ENCODE measurements around the gene IQSEC1. TPM values are rescaled to one million over a fixed set of nuclear protein-coding genes. Genes with fewer than 3 reads are reported as not detected.

The IQSEC1 gene
- total RNA-seq, 1 donor from 2014 or later, result 34.2 TPM

DNA sequence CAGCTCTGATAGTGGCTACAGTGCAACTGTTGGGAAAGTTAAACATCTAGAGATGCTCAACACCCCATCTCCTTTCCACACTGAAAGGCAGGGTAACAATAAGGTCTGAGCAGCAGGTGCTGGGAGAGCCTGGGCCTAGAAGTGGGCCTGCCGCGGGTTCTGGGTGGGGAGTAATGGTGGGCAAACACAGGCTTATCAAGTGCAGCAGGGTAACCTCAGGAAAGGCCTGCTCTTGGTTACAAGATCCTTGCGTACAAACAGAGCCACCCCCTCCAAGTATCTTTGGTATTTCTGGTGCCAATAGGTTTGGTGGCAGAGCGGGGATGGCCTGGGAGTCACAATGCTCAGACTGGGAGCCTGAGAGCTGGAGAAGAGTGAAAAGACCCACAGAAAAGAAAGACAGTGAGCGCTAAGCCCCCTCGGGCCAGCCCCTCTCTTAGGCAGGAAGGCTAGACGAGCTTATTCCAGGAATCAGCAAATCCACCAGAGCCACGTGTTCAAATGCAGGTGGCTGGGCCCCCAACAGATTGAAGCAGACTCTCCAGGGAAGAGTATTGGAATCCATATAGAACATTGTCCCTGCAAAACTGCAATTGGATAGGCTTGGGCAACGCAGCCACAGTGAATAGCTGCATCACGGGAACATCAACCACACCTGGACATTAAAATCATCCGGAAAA is 2.7 kb downstream of the IQSEC1 start:
- DNase-seq (ENCODE audit: low spot score, unreplicated experiment), result no peak
- peaks cover 1% of the 10 kb centered on the region for H3K4me1 Mint-ChIP-seq (ENCODE audit: low read depth)
- no peak overlapping the region for H3K4me3 Mint-ChIP-seq (ENCODE audit: low read depth)
- no peaks in the 10 kb centered on the region for H3K9me3 Mint-ChIP-seq (ENCODE audit: low read depth)
- H3K27me3 Mint-ChIP-seq, result peaks cover 44% of the 10 kb centered on the region
- TF ChIP-seq, protein P1, sequence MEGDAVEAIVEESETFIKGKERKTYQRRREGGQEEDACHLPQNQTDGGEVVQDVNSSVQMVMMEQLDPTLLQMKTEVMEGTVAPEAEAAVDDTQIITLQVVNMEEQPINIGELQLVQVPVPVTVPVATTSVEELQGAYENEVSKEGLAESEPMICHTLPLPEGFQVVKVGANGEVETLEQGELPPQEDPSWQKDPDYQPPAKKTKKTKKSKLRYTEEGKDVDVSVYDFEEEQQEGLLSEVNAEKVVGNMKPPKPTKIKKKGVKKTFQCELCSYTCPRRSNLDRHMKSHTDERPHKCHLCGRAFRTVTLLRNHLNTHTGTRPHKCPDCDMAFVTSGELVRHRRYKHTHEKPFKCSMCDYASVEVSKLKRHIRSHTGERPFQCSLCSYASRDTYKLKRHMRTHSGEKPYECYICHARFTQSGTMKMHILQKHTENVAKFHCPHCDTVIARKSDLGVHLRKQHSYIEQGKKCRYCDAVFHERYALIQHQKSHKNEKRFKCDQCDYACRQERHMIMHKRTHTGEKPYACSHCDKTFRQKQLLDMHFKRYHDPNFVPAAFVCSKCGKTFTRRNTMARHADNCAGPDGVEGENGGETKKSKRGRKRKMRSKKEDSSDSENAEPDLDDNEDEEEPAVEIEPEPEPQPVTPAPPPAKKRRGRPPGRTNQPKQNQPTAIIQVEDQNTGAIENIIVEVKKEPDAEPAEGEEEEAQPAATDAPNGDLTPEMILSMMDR (IDR thresholded peaks at IDR 0.05; ENCODE audit: unreplicated experiment), result no peak
- H3K27ac Mint-ChIP-seq, result no peak overlapping the region
- no peaks in the 10 kb centered on the region for H3K36me3 Mint-ChIP-seq (ENCODE audit: insufficient read depth)

DNA sequence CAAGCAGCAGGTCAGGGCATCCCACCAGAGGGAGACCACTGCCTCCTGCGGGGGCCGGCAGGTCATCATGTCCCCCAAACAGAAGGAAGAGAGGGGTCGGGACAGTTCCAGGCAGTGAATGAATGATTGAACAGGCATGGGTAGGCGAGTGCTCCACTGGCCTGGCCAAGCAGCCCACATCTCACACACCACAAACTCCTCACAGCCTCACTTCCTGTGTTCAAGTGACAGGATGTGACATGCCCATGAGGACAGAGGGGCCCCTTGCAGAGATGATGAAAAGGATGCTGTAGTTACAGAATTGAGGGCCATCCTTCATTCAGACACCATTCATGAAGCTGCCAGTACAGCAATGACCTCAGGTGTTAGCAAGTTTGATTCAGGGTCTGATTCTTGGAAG is 3.7 kb downstream of the IQSEC1 start:
- H3K4me3 Mint-ChIP-seq (ENCODE audit: low read depth), result no peak overlapping the region
- no peaks in the 10 kb centered on the region for H3K36me3 Mint-ChIP-seq (ENCODE audit: insufficient read depth)
- TF ChIP-seq, protein P1 (IDR thresholded peaks at IDR 0.05; ENCODE audit: unreplicated experiment), result no peak
- H3K9me3 Mint-ChIP-seq (ENCODE audit: low read depth), result no peaks in the 10 kb centered on the region
- peaks cover 1% of the 10 kb centered on the region for H3K4me1 Mint-ChIP-seq (ENCODE audit: low read depth)
- no peak for DNase-seq (ENCODE audit: low spot score, unreplicated experiment)
- H3K27me3 Mint-ChIP-seq, result peaks cover 39% of the 10 kb centered on the region
- no peak overlapping the region for H3K27ac Mint-ChIP-seq

DNA sequence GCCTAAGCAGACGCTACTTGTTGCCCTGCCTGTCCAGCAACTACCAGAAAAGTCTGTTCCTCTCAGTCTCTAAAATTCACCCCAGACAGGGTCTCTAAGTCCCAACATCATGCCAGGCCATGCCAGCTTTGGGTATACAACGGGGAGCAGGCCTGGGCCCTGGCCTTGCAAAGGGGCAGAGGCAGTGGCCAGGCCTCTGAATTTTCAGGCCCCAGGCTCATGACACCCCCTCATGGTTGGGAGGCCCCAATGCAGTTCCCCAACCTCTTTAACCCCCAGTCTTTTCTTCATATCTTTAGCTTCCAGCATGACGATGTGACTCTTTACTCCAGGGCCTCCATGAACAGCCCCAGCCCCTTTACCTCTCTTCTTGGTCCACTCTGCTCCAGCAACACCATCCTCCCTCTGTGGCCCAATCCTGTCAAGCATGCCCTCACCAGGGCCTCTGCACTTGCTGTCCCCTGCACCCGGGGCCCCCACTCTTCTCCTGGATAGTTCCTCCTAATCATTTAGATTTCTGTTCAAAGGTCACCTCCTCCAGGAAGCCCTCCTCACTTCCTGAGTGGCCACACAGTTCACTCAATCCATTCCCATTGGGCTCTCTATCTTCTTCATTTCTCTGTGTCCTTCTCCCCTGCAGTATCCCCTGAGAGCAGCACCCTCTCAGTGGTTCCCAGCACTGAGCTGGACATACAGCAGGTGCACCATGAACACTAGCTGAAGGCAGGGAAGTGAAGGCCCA is 4.8 kb downstream of the IQSEC1 start:
- Mint-ChIP-seq H3K9me3 (ENCODE audit: low read depth) (no peaks in the 10 kb centered on the region), H3K36me3 (ENCODE audit: insufficient read depth) (no peaks in the 10 kb centered on the region), H3K27me3 (peaks cover 29% of the 10 kb centered on the region), H3K27ac (no peak overlapping the region), H3K4me3 (ENCODE audit: low read depth) (no peak overlapping the region), H3K4me1 (ENCODE audit: low read depth) (peaks cover 1% of the 10 kb centered on the region)
- no peak for DNase-seq (ENCODE audit: low spot score, unreplicated experiment)
- TF ChIP-seq, protein P1 (IDR thresholded peaks at IDR 0.05; ENCODE audit: unreplicated experiment), result no peak

DNA sequence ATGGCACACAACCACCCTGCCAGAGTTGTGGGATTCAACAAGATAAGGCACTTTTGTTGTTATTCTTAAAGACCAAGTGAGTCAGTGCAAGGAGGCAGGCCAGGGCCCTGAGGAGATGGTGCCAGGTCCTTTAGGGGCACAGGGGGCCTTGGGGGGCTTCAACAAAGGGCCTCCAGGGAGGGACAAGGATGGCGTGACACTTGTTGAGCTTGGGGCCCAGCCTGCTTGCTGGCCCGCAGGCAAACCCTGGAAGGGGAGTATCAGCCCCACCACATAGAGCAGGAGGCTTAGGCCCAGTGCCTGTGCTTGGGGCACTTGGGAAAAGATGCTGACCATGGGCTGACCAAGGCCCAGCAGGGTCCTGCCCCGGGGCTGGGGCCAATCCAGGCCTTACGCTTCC is 5.5 kb downstream of the IQSEC1 start:
- H3K36me3 Mint-ChIP-seq (ENCODE audit: insufficient read depth), result no peaks in the 10 kb centered on the region
- TF ChIP-seq, protein P1 (IDR thresholded peaks at IDR 0.05; ENCODE audit: unreplicated experiment), result no peak
- H3K4me1 Mint-ChIP-seq (ENCODE audit: low read depth), result no peaks in the 10 kb centered on the region
- peaks cover 29% of the 10 kb centered on the region for H3K27me3 Mint-ChIP-seq
- H3K9me3 Mint-ChIP-seq (ENCODE audit: low read depth), result no peaks in the 10 kb centered on the region
- no peak overlapping the region for H3K4me3 Mint-ChIP-seq (ENCODE audit: low read depth)
- H3K27ac Mint-ChIP-seq, result no peak overlapping the region
- DNase-seq (ENCODE audit: low spot score, unreplicated experiment), result no peak

DNA sequence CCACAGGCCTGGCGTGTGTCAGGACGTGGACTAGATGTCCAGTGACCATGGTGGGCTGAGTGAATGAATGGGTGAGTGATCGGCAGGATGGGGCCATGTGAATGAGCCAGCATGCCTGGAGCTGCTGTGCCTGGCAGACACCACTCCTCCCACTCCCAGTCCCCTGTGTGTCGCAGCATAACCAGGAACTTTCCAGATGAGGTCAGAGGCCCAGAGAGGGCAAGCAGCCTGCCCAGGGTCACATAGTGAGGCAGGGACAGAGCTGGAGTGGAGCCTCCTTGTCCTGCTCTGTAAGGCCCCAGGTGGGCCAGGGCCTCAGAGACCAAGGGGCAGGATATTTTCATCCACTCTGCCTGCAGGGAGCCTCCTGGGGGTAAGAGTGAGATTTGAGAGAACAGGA is 6.4 kb downstream of the IQSEC1 start:
- H3K27me3 Mint-ChIP-seq, result peaks cover 23% of the 10 kb centered on the region
- TF ChIP-seq, protein P1 (IDR thresholded peaks at IDR 0.05; ENCODE audit: unreplicated experiment), result no peak
- H3K36me3 Mint-ChIP-seq (ENCODE audit: insufficient read depth), result no peaks in the 10 kb centered on the region
- H3K4me3 Mint-ChIP-seq (ENCODE audit: low read depth), result no peak overlapping the region
- no peak for DNase-seq (ENCODE audit: low spot score, unreplicated experiment)
- H3K4me1 Mint-ChIP-seq (ENCODE audit: low read depth), result no peaks in the 10 kb centered on the region
- no peaks in the 10 kb centered on the region for H3K9me3 Mint-ChIP-seq (ENCODE audit: low read depth)
- no peak overlapping the region for H3K27ac Mint-ChIP-seq
